Measurements from ENCODE around the gene NKD2.
A peak's percentile ranks its signal among the peaks of the same experiment; 100 is the strongest.
"Not testable (repeated sequence)": the region's sequence is repeated elsewhere in the genome, so short reads cannot be mapped to it uniquely, and the experiment has no call there.

NKD2 gene

GRCh38 chr5:1000329-1000728, 8.3 kb upstream of the NKD2 start:
- no peak for DNase-seq (ENCODE audit: low read depth, low spot score)

GRCh38 chr5:1000831-1001230, 7.8 kb upstream of the NKD2 start:
- not testable (repeated sequence) for DNase-seq (ENCODE audit: low read depth, low spot score)

- DNase-seq (ENCODE audit: low read depth, low spot score) = no peak
Observed at GRCh38 chr5:1001406-1002270, 7.0 kb upstream of the NKD2 start.

- DNase-seq (ENCODE audit: low read depth, low spot score) = no peak
Observed at GRCh38 chr5:1002271-1002546, 6.4 kb upstream of the NKD2 start.

GRCh38 chr5:1002836-1003235, 5.8 kb upstream of the NKD2 start:
- no peak for DNase-seq (ENCODE audit: low read depth, low spot score)

GRCh38 chr5:1003296-1003937, 5.2 kb upstream of the NKD2 start:
- no peak for DNase-seq (ENCODE audit: low read depth, low spot score)

- DNase-seq (ENCODE audit: low read depth, low spot score) = peak; percentile 17
Observed at GRCh38 chr5:1004461-1005248, 3.9 kb upstream of the NKD2 start.

GRCh38 chr5:1005249-1005851, 3.3 kb upstream of the NKD2 start:
- no peak for DNase-seq (ENCODE audit: low read depth, low spot score)

- no peak for DNase-seq (ENCODE audit: low read depth, low spot score)
Observed at GRCh38 chr5:1005904-1006655, 2.5 kb upstream of the NKD2 start.

GRCh38 chr5:1006656-1007071, 1.9 kb upstream of the NKD2 start:
- no peak for DNase-seq (ENCODE audit: low read depth, low spot score)

GRCh38 chr5:1007221-1007680, 1.4 kb upstream of the NKD2 start:
- no peak for DNase-seq (ENCODE audit: low read depth, low spot score)

GRCh38 chr5:1007681-1008450, 736 bp upstream of the NKD2 start:
- no peak for DNase-seq (ENCODE audit: low read depth, low spot score)

- no peak for DNase-seq (ENCODE audit: low read depth, low spot score)
Observed at GRCh38 chr5:1009359-1010180, 968 bp downstream of the NKD2 start.

- no peak for DNase-seq (ENCODE audit: low read depth, low spot score)
Observed at GRCh38 chr5:1010181-1010510, 1.5 kb downstream of the NKD2 start.

- no peak for DNase-seq (ENCODE audit: low read depth, low spot score)
Observed at GRCh38 chr5:1010641-1011046, 2.0 kb downstream of the NKD2 start.

- DNase-seq (ENCODE audit: low read depth, low spot score) = peak; percentile 20
Observed at GRCh38 chr5:1011226-1011631, 2.6 kb downstream of the NKD2 start.

GRCh38 chr5:1011741-1012312, 3.2 kb downstream of the NKD2 start:
- DNase-seq (ENCODE audit: low read depth, low spot score) = no peak

- DNase-seq (ENCODE audit: low read depth, low spot score) = no peak
Observed at GRCh38 chr5:1012313-1012841, 3.8 kb downstream of the NKD2 start.

GRCh38 chr5:1012900-1013237, 4.3 kb downstream of the NKD2 start:
- no peak for DNase-seq (ENCODE audit: low read depth, low spot score)

Data from activated naive CD8-positive, alpha-beta T cell treated with anti-CD3 and anti-CD28 coated beads, Interleukin-2, amount 50 U/mL, for 16 hours (primary cell).